ENCODE data around the gene DCP1A. TPM values are rescaled to one million over a fixed set of nuclear protein-coding genes. Genes with fewer than 3 reads are reported as not detected.

The DCP1A gene
- total and polyA plus RNA-seq, 2 of the 13 experiments (the other 11 are each of a cell fraction or from before 2014, with no cell fraction given) = 14.2 to 41.2 TPM

GRCh38 chr3:53261712-53262111, 85.6 kb downstream of the DCP1A start:
- H4K20me1 ChIP-seq (ENCODE audit: insufficient read depth, low read length) = no peaks in the 10 kb centered on the region
- no peaks in the 10 kb centered on the region for H3K36me3 ChIP-seq (replicated peaks in 1 of 2; ENCODE audit: control insufficient read depth in 1 of 2, insufficient read depth in 2 of 2, low read length in 2 of 2)
- DNase-seq (ENCODE audit: low spot score) (no peak), ATAC-seq (no peak), FAIRE-seq (no peak)
- H3K9me3 ChIP-seq (ENCODE audit: low read length) = no peaks in the 10 kb centered on the region
- no peak overlapping the region for H2AFZ ChIP-seq (ENCODE audit: low read length)
- no TSS peak for BruUV-seq (replicated peaks)
- H3K4me2 ChIP-seq (ENCODE audit: low read depth, low read length) = no peak overlapping the region
- H3K27ac ChIP-seq (ENCODE audit: extremely low read length, insufficient read depth, low read length) = no peak overlapping the region
- WGBS (ENCODE audit: low lambda C conversion rate) = 80% methylated on average over 1 of the region's 5 CpGs
- ChIA-PET CTCF (ENCODE audit: low intra/inter-chr PET ratio, low total read pairs) (no interaction called here), POLR2A (interaction anchor here (1.4 kb wide), 1 partner anchor 9 kb away, joined by 7 read pairs; no protein-coding TSS in a partner anchor)
- no peaks in the 10 kb centered on the region for H3K79me2 ChIP-seq (ENCODE audit: insufficient read depth, low read length)
- intact Hi-C loops (cut with micrococcal nuclease; ENCODE audit: unreplicated experiment) = no loop called here
- no peaks in the 10 kb centered on the region for H3K27me3 ChIP-seq (ENCODE audit: control insufficient read depth in 1 of 2, insufficient read depth in 2 of 2, low read length in 2 of 2)
- no peak overlapping the region for H3K4me3 ChIP-seq (replicated peaks in 1 of 3; ENCODE audit: insufficient read depth in 1 of 3, low read depth in 2 of 3, low read length in 3 of 3)
- in situ Hi-C loops (cut with HindIII; ENCODE audit: extremely low pct_ligation_motif_present, low pct_unique_long_range_greater_than_20kb) = no loop called here
- TF ChIP-seq ZNF446 (CRISPR knock-in tag; IDR thresholded peaks at IDR 0.05) = no peak
- peaks cover 84% of the 10 kb centered on the region for H3K4me1 ChIP-seq (ENCODE audit: insufficient read depth, low read length)
- H3K9ac ChIP-seq (ENCODE audit: insufficient read depth, low read depth, low read length) = no peak overlapping the region

GRCh38 chr3:53260286-53260785, 87.0 kb downstream of the DCP1A start:
- BruUV-seq (replicated peaks) = no TSS peak
- CTCF ChIA-PET (ENCODE audit: low intra/inter-chr PET ratio, low total read pairs) = no interaction called here
- DNase-seq (ENCODE audit: low spot score) (no peak), ATAC-seq (peak; percentile 1; the same call in 1 of the 3 replicates), FAIRE-seq (no peak)
- Histone ChIP-seq H3K79me2 (ENCODE audit: insufficient read depth, low read length) (peaks cover 2% of the 10 kb centered on the region), H3K27me3 (ENCODE audit: control insufficient read depth in 1 of 2, insufficient read depth in 2 of 2, low read length in 2 of 2) (no peaks in the 10 kb centered on the region), H3K9me3 (ENCODE audit: low read length) (no peaks in the 10 kb centered on the region), H3K4me2 (ENCODE audit: low read depth, low read length) (peak overlapping the region; percentile 64), H3K4me3 (replicated peaks in 1 of 3; ENCODE audit: insufficient read depth in 1 of 3, low read depth in 2 of 3, low read length in 3 of 3) (peak overlapping the region in 1 of 3 experiments; percentile 29; a peak in 1 of 6 replicates), H3K27ac (ENCODE audit: extremely low read length, insufficient read depth, low read length) (no peak overlapping the region), H3K36me3 (replicated peaks in 1 of 2; ENCODE audit: control insufficient read depth in 1 of 2, insufficient read depth in 2 of 2, low read length in 2 of 2) (no peaks in the 10 kb centered on the region), H2AFZ (ENCODE audit: low read length) (no peak overlapping the region), H3K4me1 (ENCODE audit: insufficient read depth, low read length) (peaks cover 90% of the 10 kb centered on the region), H4K20me1 (ENCODE audit: insufficient read depth, low read length) (no peaks in the 10 kb centered on the region), H3K9ac (ENCODE audit: insufficient read depth, low read depth, low read length) (peak overlapping the region; percentile 11; the same call in 1 of the 2 replicates)
- in situ Hi-C loops (cut with HindIII; ENCODE audit: extremely low pct_ligation_motif_present, low pct_unique_long_range_greater_than_20kb) = no loop called here
- WGBS (ENCODE audit: low lambda C conversion rate) = 56% methylated on average over 1 of the region's 4 CpGs
- intact Hi-C loops (cut with micrococcal nuclease; ENCODE audit: unreplicated experiment) = no loop called here
- TF ChIP-seq HOXA7 (CRISPR knock-in tag; IDR thresholded peaks at IDR 0.05) (no peak), HHEX (CRISPR knock-in tag; IDR thresholded peaks at IDR 0.05) (no peak), SMC3 (IDR thresholded peaks at IDR 0.05; ENCODE audit: low read length) (no peak), ZNF777 (CRISPR knock-in tag; IDR thresholded peaks at IDR 0.05) (no peak), SOX6 (IDR thresholded peaks at IDR 0.05) (no peak), SOX6 (CRISPR knock-in tag; IDR thresholded peaks at IDR 0.05) (0 out of 2 replicates have a peak, but pooled peaks have one; percentile 3)
- POLR2A ChIA-PET = interaction anchor here (0.6 to 2.1 kb wide), 2 partner anchors 10 to 13 kb away, joined by 3 to 11 read pairs; no protein-coding TSS in a partner anchor
